Lower lobe of right lung (tissue), 2 donors: ENCODE measurements around the gene OXA1L. TPM values are rescaled to one million over a fixed set of nuclear protein-coding genes. Genes with fewer than 3 reads are reported as not detected.
A peak's percentile ranks its signal among the peaks of the same experiment; 100 is the strongest.
"Not testable (repeated sequence)": the region's sequence is repeated elsewhere in the genome, so short reads cannot be mapped to it uniquely, and the experiment has no call there.

Experiments used
- ATAC-seq, 2 donors: fragments of 200-7000 bp; cut with Tn5 transposase; one replicate each; pipeline ENCODE4 v1.9.1; 2020 to 2022; ENCODE audit warnings: mild to moderate bottlenecking in 2 of 2, moderate library complexity in 2 of 2
- DNase-seq: peaks from one replicate; pipeline ENCODE4 v3.0.0-alpha.2; 2020
- H3K27ac ChIP-seq: fragments of 200-600 bp; one replicate; pipeline ENCODE4 v1.8.0; 2022
- H3K27me3 ChIP-seq: fragments of 200-600 bp; one replicate; pipeline ENCODE4 v1.8.0; 2022; ENCODE audit warnings: low read depth
- H3K36me3 ChIP-seq: fragments of 200-600 bp; one replicate; pipeline ENCODE4 v1.8.0; 2022; ENCODE audit warnings: mild to moderate bottlenecking
- H3K4me1 ChIP-seq: fragments of 200-600 bp; one replicate; pipeline ENCODE4 v1.8.0; 2022
- H3K4me3 ChIP-seq: fragments of 200-600 bp; one replicate; pipeline ENCODE4 v1.8.0; 2022; ENCODE audit warnings: mild to moderate bottlenecking
- H3K9me3 ChIP-seq: fragments of 200-600 bp; one replicate; pipeline ENCODE4 v1.8.0; 2022
- intact Hi-C: fragments of 100-400 bp; cut with DNase I; formaldehyde crosslinking; loops from one replicate; pipeline ENCODE4 v1.11.0; 2022
- total RNA-seq: library from RNA; stranded (reverse); fragmentation: NEBNext Ultra II Directional; extraction: Animal tissue kit (Norgen Biotek cat#: 25700); gene quantifications from one replicate; pipeline ENCODE4 v1.2.1, GENCODE V29; 2021
- TF ChIP-seq, protein P1 (sequence below): fragments of 200-600 bp; IDR thresholded peaks from one replicate; pipeline ENCODE4 v1.8.0; 2022; ENCODE audit warnings: antibody characterized with exemption, mild to moderate bottlenecking
- donor health status: DM: no; HTN: yes; CAD: no; lungs with severe emphysema.

The OXA1L gene
- total RNA-seq, 1 donor from 2014 or later: 115 TPM

DNA sequence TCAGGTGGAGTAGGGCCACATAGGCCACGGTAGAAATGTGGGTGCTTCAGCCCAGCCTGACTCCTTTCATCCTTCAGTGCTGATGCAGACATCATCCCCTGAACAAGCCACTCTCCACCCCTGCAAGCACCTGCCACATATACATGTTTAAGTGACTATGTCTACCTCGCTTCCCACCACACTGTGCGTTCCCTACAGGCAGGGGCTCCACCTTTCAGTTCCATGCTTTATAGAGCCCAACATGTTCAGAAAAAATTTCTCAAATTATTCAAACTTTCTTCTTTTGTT lies 37.1 kb downstream of the OXA1L start:
- ATAC-seq (no peak), DNase-seq (no peak)
- no peak overlapping the region for H3K4me3 ChIP-seq
- H3K36me3 ChIP-seq: no peaks in the 10 kb centered on the region
- H3K9me3 ChIP-seq: no peaks in the 10 kb centered on the region
- no peak overlapping the region for H3K27ac ChIP-seq
- peaks cover 9% of the 10 kb centered on the region for H3K4me1 ChIP-seq
- no peaks in the 10 kb centered on the region for H3K27me3 ChIP-seq
- intact Hi-C loops: no loop called here
- TF ChIP-seq, protein P1, sequence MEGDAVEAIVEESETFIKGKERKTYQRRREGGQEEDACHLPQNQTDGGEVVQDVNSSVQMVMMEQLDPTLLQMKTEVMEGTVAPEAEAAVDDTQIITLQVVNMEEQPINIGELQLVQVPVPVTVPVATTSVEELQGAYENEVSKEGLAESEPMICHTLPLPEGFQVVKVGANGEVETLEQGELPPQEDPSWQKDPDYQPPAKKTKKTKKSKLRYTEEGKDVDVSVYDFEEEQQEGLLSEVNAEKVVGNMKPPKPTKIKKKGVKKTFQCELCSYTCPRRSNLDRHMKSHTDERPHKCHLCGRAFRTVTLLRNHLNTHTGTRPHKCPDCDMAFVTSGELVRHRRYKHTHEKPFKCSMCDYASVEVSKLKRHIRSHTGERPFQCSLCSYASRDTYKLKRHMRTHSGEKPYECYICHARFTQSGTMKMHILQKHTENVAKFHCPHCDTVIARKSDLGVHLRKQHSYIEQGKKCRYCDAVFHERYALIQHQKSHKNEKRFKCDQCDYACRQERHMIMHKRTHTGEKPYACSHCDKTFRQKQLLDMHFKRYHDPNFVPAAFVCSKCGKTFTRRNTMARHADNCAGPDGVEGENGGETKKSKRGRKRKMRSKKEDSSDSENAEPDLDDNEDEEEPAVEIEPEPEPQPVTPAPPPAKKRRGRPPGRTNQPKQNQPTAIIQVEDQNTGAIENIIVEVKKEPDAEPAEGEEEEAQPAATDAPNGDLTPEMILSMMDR: no peak

DNA sequence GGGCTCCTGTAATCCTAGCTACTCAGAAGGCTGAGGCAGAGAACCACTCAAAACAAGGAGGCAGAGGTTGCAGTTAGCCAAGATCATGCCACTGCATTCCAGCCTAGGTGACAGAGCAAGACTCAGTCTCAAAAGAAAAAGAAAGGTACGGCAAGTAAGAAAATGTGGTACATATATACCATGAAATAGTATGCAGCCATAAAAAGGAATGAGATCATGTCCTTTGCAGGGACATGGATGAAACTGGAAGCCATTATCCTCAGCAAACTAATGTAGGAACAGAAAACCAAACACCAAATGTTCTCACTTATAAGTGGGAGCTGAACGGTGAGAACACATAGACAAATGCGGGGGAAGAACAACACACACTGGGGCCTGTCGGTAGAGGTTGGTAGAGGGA lies 38.7 kb downstream of the OXA1L start:
- H3K27me3 ChIP-seq, H3K4me1 ChIP-seq, H3K36me3 ChIP-seq, H3K4me3 ChIP-seq, DNase-seq, H3K27ac ChIP-seq, H3K9me3 ChIP-seq, ATAC-seq, intact Hi-C loops: not testable (repeated sequence)

DNA sequence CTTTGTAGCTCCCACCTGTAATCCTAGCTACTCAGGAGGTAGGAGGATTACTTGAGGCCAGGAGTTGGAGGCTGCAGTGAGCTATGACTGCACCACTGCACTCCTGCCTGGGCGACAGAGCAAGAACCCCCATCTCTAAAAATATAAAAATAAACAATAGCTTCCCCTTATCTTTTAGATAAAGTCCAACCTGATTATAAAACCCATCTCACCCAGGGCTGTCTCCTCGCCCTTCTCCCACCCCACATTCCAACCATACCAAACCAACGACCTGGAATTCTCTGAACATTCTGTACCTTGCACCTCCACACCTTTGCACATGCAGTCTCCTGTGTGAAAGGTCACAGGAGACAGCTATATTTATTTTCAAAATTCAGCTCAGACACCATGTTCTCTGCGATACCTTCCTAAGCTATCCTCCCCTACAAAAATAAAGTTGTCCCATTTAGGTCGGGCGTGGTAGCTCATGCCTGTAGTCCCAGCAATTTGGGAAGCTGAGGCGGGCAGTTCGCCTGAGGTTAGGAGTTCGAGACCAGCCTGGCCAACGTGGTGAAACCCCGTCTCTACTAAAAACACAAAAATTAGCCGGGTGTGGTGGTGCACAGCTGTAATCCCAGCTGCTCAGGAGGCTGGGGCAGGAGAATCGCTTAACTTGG lies 41.1 kb downstream of the OXA1L start:
- Histone ChIP-seq H3K4me3 (no peak overlapping the region), H3K4me1 (no peaks in the 10 kb centered on the region), H3K27me3 (no peaks in the 10 kb centered on the region), H3K27ac (no peak overlapping the region), H3K9me3 (no peaks in the 10 kb centered on the region), H3K36me3 (no peaks in the 10 kb centered on the region)
- TF ChIP-seq, protein P1: no peak
- DNase-seq (no peak), ATAC-seq (peak; percentile 55 to 84)
- intact Hi-C loops: no loop called here

DNA sequence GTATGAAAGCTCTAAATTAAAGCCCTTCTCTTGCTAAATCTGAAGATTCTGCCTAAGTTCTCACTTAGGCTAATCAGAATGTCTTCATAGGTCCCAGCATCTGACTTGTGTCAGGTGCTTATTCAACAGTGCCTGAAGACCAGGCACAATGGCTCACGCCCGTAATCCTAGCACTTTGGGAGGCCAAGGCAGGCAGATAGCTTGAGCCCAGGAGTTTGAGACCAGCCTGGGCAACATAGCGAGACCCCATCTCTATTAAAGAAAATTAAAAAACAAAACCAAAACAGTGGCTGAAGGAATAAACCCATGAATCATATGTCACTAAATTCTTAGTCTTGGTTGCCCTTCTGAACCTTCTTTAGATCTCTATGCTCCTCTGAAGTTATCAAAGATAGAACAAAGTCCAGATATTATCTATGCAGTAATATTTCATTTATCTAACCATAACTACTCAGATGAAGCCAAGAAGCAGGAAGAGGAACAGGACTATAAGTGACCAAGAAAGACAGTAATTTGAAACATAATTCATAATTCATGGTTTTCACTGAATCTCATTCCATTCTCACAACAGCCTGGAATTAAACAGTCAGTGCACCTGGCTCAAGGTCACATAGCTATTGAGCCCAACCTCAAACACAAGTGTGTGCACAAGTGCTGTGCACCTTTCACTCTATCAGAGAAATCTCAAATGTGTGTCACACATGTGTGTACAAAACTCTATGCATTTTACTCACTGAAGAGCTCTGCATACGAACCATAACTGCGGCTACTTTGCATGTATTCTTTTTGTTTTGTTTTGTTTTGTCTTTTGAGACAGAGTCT lies 42.1 kb downstream of the OXA1L start:
- TF ChIP-seq, protein P1: no peak
- Histone ChIP-seq H3K27me3 (no peaks in the 10 kb centered on the region), H3K9me3 (no peaks in the 10 kb centered on the region), H3K4me3 (no peak overlapping the region), H3K36me3 (no peaks in the 10 kb centered on the region), H3K4me1 (no peaks in the 10 kb centered on the region), H3K27ac (no peak overlapping the region)
- intact Hi-C loops: no loop called here
- ATAC-seq: no peak
- no peak for DNase-seq

DNA sequence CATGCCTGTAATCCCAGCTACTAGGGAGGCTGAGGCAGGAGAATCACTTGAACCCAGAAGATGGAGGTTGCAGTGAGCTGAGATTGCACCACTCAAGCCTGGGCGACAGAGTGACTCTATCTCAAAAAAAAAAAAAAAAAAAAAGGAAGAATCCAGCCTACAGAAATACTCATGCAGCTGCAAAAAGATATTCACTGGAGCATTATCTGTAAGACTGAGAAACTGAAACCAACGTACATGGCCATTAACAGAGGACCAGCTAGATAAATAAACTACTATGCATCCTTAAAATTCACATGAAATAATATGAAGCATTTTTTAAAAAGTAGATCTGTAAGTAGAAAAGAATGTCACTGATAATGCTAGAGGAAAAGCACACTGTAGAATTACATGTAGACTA lies 45.2 kb downstream of the OXA1L start:
- TF ChIP-seq, protein P1: no peak
- no peaks in the 10 kb centered on the region for H3K36me3 ChIP-seq
- H3K27me3 ChIP-seq: no peaks in the 10 kb centered on the region
- intact Hi-C loops: no loop called here
- no peaks in the 10 kb centered on the region for H3K9me3 ChIP-seq
- H3K4me3 ChIP-seq: peak overlapping the region; percentile 50
- no peak overlapping the region for H3K27ac ChIP-seq
- DNase-seq: no peak
- no peak for ATAC-seq
- peaks cover 16% of the 10 kb centered on the region for H3K4me1 ChIP-seq

DNA sequence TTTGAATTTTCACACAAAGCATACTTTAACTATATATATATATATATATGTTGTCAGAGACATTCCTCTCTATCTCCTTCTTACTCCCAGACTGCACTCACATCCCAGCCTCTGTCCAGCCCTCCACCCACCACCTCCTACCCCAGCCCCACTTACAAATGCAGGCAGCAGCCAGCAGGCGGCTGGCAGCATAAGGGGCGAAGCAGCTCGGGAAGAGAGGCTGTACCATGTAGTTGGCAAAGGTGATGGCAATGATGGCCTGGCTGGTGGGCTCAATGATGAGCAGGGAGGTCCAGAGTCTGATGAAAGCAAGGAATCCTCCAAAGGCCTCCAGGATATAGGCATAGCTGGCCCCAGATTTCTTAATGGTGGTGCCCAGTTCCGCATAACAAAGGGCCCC lies 46.3 kb downstream of the OXA1L start:
- Histone ChIP-seq H3K27me3 (no peaks in the 10 kb centered on the region), H3K36me3 (no peaks in the 10 kb centered on the region), H3K4me1 (peaks cover 20% of the 10 kb centered on the region), H3K4me3 (peak overlapping the region; percentile 50), H3K9me3 (no peaks in the 10 kb centered on the region), H3K27ac (no peak overlapping the region)
- TF ChIP-seq, protein P1: no peak
- DNase-seq (no peak), ATAC-seq (no peak)
- intact Hi-C loops: no loop called here
